Measurements from ENCODE around the gene MOB2. TPM values are rescaled to one million over a fixed set of nuclear protein-coding genes. Genes with fewer than 3 reads are reported as not detected.

The MOB2 gene
- total RNA-seq, 2 experiments from 2014 or later = 45.1 to 45.4 TPM

- H3K36me3 Mint-ChIP-seq (ENCODE audit: low read depth) = peaks cover 5% of the 10 kb centered on the region
- H3K27me3 Mint-ChIP-seq = no peaks in the 10 kb centered on the region
- H3K27ac Mint-ChIP-seq = no peak overlapping the region
- no peak for DNase-seq
- H3K4me1 Mint-ChIP-seq = peaks cover 1% of the 10 kb centered on the region
- ChIA-PET POLR2A (no interaction called here), CTCF (no interaction called here)
- H3K4me3 Mint-ChIP-seq = no peak overlapping the region
- no peaks in the 10 kb centered on the region for H3K9me3 Mint-ChIP-seq
Measured at GRCh38 chr11:1483445-1483961, 3.1 kb downstream of the MOB2 start.

- H3K4me3 Mint-ChIP-seq = no peak overlapping the region
- ChIA-PET POLR2A (no interaction called here), CTCF (no interaction called here)
- H3K4me1 Mint-ChIP-seq = no peaks in the 10 kb centered on the region
- peaks cover 8% of the 10 kb centered on the region for H3K36me3 Mint-ChIP-seq (ENCODE audit: low read depth)
- DNase-seq = no peak
- H3K27me3 Mint-ChIP-seq = no peaks in the 10 kb centered on the region
- no peak overlapping the region for H3K27ac Mint-ChIP-seq
- H3K9me3 Mint-ChIP-seq = no peaks in the 10 kb centered on the region
Measured at GRCh38 chr11:1482581-1483444, 3.8 kb downstream of the MOB2 start.

DNA sequence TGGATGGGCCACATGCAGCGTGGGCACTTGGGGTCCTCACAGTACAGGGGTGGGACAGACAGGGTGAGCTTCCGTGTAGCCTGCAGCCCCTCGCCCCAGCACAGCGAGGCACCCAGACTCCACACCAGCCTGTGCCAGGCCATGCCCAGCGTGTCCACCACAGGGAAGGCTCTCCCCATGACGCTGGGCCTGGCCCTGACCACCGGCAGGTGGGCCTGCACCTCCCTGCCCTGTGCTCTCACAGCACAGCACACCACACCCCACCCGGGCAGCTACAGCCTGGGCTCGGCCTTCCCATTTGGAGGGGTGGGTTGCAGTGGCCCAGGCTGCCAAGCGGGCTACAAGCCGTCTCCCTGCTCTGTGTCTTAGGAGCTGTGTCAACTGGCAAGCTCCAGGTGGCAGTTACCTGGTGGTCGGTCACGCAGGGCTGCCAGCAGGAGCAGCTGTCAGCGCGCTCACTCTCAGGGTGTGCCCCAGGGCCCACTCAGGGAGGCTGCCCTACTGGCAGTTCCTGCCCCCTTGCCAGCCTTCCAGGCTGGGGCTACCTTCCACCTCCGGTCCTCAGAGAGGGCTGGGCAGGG lies 4.6 kb downstream of the MOB2 start:
- H3K27me3 Mint-ChIP-seq = no peaks in the 10 kb centered on the region
- no peak overlapping the region for H3K4me3 Mint-ChIP-seq
- no peak overlapping the region for H3K27ac Mint-ChIP-seq
- H3K9me3 Mint-ChIP-seq = no peaks in the 10 kb centered on the region
- H3K4me1 Mint-ChIP-seq = no peaks in the 10 kb centered on the region
- ChIA-PET POLR2A (no interaction called here), CTCF (no interaction called here)
- peaks cover 10% of the 10 kb centered on the region for H3K36me3 Mint-ChIP-seq (ENCODE audit: low read depth)
- no peak for DNase-seq

DNA sequence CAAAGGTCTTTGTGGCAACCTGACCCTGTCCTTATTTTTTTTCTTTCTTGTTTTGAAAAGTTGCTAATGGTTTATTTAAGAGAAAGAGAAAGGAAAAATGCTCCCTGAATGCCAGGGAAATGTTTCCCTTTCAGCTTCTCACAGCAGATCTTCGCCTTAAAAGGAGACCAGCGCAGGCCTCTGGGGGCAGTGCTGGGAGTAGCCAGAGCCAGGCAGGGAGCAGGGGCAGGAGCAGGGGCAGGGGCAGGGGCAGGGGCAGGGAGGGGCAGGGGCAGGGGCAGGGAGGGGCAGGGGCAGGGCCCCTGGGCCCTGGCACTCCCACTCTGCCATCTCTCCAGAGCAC lies 5.1 kb downstream of the MOB2 start:
- no peak for DNase-seq
- Mint-ChIP-seq H3K27me3 (no peaks in the 10 kb centered on the region), H3K9me3 (no peaks in the 10 kb centered on the region), H3K4me1 (no peaks in the 10 kb centered on the region), H3K27ac (no peak overlapping the region), H3K36me3 (ENCODE audit: low read depth) (peaks cover 10% of the 10 kb centered on the region), H3K4me3 (no peak overlapping the region)
- POLR2A ChIA-PET = no interaction called here
- CTCF ChIA-PET = no interaction called here

DNA sequence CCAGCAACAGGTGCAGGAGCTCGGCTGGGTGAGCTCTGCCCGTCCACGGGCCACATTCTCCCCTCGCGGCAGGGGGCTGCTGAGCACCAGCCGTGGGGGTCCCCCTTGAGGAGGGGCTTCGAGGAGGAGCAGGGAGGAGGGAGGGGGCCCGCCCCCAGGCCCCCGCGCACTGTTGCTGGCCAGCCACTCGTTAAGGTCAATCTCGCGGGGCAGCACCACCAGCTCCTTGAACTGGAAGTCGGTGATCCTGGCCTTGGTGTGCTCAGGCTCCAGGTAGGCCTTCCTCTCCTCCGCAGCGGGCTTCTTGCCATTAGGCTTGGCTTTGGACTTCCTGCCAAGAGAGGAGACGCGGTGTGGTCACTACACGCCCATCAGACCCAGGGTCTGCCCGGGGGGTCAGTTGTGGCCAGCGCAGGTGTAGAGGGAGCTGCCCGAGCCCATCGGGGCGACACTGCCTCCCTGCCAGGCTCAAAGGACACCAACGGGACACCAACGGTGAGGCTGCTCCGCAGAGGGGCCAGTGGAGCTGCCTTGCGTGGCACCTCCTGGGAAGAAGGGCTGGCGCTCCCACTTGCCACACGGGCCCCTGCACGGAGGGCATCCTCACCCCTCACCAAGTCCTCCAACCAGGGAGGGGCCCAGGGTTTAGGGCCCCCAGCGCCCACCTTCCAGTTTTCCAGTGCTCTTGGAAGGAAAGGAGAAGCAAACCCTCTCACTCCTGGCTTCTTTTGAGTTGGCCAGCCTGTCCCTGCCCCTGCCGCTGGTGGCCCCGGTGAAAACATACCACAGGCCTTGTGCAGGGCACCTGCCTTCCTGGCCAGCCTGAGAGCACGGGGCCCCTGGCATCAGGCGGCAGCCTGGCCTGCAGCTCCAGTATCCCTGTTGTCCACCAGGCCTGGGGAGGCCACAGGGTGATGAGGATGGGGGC lies 5.8 kb downstream of the MOB2 start:
- ChIA-PET CTCF (no interaction called here), POLR2A (no interaction called here)
- Mint-ChIP-seq H3K4me1 (no peaks in the 10 kb centered on the region), H3K27me3 (no peaks in the 10 kb centered on the region), H3K36me3 (ENCODE audit: low read depth) (peaks cover 10% of the 10 kb centered on the region), H3K4me3 (no peak overlapping the region), H3K27ac (no peak overlapping the region), H3K9me3 (no peaks in the 10 kb centered on the region)
- DNase-seq = no peak

GRCh38 chr11:1480191-1480554 lies 6.4 kb downstream of the MOB2 start:
- no peak overlapping the region for H3K27ac Mint-ChIP-seq
- CTCF ChIA-PET = no interaction called here

GRCh38 chr11:1479678-1480118 lies 6.9 kb downstream of the MOB2 start:
- DNase-seq = no peak
- Mint-ChIP-seq H3K4me1 (no peaks in the 10 kb centered on the region), H3K4me3 (no peak overlapping the region), H3K36me3 (ENCODE audit: low read depth) (peaks cover 10% of the 10 kb centered on the region), H3K27me3 (no peaks in the 10 kb centered on the region), H3K9me3 (no peaks in the 10 kb centered on the region), H3K27ac (no peak overlapping the region)
- POLR2A ChIA-PET = no interaction called here
- CTCF ChIA-PET = no interaction called here

More at GRCh38 chr11:1480191-1480554, 6.4 kb downstream of the MOB2 start:
- no peak overlapping the region for H3K4me3 Mint-ChIP-seq
- no peaks in the 10 kb centered on the region for H3K4me1 Mint-ChIP-seq
- H3K36me3 Mint-ChIP-seq (ENCODE audit: low read depth) = peaks cover 10% of the 10 kb centered on the region
- no peaks in the 10 kb centered on the region for H3K9me3 Mint-ChIP-seq
- no peaks in the 10 kb centered on the region for H3K27me3 Mint-ChIP-seq
- DNase-seq = no peak
- POLR2A ChIA-PET = no interaction called here

- Mint-ChIP-seq H3K4me3 (no peak overlapping the region), H3K27me3 (no peaks in the 10 kb centered on the region), H3K9me3 (no peaks in the 10 kb centered on the region), H3K27ac (no peak overlapping the region), H3K36me3 (ENCODE audit: low read depth) (peaks cover 12% of the 10 kb centered on the region), H3K4me1 (no peaks in the 10 kb centered on the region)
- POLR2A ChIA-PET = no interaction called here
- no peak for DNase-seq
- CTCF ChIA-PET = no interaction called here
Measured at GRCh38 chr11:1479006-1479677, 7.4 kb downstream of the MOB2 start.

- Mint-ChIP-seq H3K27ac (no peak overlapping the region), H3K4me1 (no peaks in the 10 kb centered on the region), H3K9me3 (no peaks in the 10 kb centered on the region), H3K27me3 (no peaks in the 10 kb centered on the region), H3K36me3 (ENCODE audit: low read depth) (peaks cover 13% of the 10 kb centered on the region), H3K4me3 (no peak overlapping the region)
- ChIA-PET POLR2A (no interaction called here), CTCF (no interaction called here)
- DNase-seq = no peak
Measured at GRCh38 chr11:1478544-1478943, 8.0 kb downstream of the MOB2 start.

GRCh38 chr11:1478011-1478410 lies 8.6 kb downstream of the MOB2 start:
- Mint-ChIP-seq H3K27me3 (no peaks in the 10 kb centered on the region), H3K4me1 (no peaks in the 10 kb centered on the region), H3K27ac (no peak overlapping the region), H3K36me3 (ENCODE audit: low read depth) (peaks cover 13% of the 10 kb centered on the region), H3K4me3 (no peak overlapping the region), H3K9me3 (no peaks in the 10 kb centered on the region)
- CTCF ChIA-PET = no interaction called here
- POLR2A ChIA-PET = no interaction called here
- DNase-seq = no peak

- POLR2A ChIA-PET = no interaction called here
- DNase-seq = no peak
- Mint-ChIP-seq H3K4me1 (no peaks in the 10 kb centered on the region), H3K27ac (no peak overlapping the region), H3K36me3 (ENCODE audit: low read depth) (peaks cover 13% of the 10 kb centered on the region), H3K4me3 (no peak overlapping the region), H3K27me3 (no peaks in the 10 kb centered on the region), H3K9me3 (no peaks in the 10 kb centered on the region)
- CTCF ChIA-PET = no interaction called here
Measured at GRCh38 chr11:1476940-1477736, 9.4 kb downstream of the MOB2 start.

- DNase-seq = no peak
- H3K27ac Mint-ChIP-seq = no peak overlapping the region
- no peaks in the 10 kb centered on the region for H3K9me3 Mint-ChIP-seq
- H3K36me3 Mint-ChIP-seq (ENCODE audit: low read depth) = peaks cover 13% of the 10 kb centered on the region
- ChIA-PET CTCF (no interaction called here), POLR2A (no interaction called here)
- no peaks in the 10 kb centered on the region for H3K27me3 Mint-ChIP-seq
- H3K4me3 Mint-ChIP-seq = no peak overlapping the region
- H3K4me1 Mint-ChIP-seq = no peaks in the 10 kb centered on the region
Measured at GRCh38 chr11:1475841-1476240, 10.7 kb downstream of the MOB2 start.

Measured in activated CD4-positive, alpha-beta T cell treated with anti-CD3 and anti-CD28 coated beads, Interleukin-2, amount 10 ng/mL, durations not matched to agents 7 days and 5 days (primary cell).